Activated naive CD8-positive, alpha-beta T cell treated with anti-CD3 and anti-CD28 coated beads, Interleukin-2, amount 50 U/mL, for 16 hours (primary cell): ENCODE data around the gene SMAD3.

Experiments used
- DNase-seq: peaks from one replicate; pipeline ENCODE4 v3.0.0-alpha.2; 2020; ENCODE audit warnings: low read depth, low spot score

The SMAD3 gene

DNA sequence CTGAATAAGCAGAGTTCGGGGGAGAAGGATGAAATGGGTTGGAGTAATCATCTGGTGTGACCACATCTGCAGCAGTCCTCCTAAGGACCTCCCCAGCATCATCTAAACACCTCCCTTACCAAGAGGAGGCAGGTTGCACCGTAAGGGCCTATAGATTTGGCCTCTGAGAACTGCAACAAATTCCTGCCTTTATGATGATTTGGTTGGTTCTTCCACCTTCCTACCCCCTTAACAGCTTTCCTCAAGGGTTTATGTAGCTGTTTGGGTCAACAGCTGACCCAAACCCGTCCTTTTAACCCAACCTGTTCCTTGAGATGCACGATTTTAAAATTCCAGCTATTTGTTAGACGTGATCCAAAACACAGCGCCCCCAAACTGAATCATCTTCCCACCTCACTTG is 130.8 kb downstream of the SMAD3 start:
- DNase-seq, result no peak

DNA sequence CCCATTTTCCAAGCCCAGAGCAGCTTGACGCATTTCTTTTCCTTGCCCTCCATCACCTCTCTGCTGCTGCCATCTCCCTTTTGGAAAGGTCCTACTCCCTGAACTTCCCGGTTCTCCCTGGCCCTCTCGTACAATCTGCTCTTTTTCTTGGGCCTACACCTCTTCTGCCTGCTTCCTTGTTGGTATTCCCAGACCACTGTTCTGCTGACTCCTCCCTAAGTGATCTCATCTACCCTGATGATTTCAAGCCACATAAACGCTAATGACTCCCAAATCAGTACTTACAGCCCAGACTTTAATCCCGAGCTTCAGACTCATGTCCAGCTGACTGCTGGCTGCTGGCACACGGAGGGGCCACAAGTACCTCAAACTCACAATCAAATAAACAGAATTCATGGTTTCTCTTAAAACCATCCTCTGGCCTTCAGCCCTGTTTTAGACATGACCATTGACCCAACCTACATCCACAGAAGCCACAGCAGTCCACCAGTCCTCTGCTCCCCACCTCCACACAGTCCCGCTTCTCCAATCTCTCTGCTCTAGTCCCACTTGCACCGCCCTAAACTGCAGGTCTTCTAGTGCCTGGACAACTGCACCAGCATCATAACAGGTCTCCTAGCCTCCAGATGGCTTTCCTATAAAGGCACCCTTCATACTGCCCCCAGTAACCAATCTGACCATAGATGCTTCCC is 131.4 kb downstream of the SMAD3 start:
- no peak for DNase-seq

DNA sequence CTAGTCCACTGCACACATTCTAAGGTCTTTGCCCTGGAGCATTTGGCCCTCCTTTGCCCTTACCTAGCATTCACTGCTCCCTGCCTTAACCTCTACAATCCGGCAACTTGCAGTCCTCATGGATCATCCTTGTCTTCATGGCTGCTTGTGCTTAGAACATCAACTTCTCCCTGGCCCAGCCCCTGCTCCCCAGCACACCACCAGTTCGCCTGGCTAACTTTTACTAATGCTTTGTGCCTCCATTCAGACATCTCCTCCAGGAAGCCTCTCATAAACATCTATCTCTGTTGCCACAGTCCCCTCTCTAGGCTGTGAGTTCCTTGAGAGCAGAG is 131.9 kb downstream of the SMAD3 start:
- DNase-seq, result no peak

DNA sequence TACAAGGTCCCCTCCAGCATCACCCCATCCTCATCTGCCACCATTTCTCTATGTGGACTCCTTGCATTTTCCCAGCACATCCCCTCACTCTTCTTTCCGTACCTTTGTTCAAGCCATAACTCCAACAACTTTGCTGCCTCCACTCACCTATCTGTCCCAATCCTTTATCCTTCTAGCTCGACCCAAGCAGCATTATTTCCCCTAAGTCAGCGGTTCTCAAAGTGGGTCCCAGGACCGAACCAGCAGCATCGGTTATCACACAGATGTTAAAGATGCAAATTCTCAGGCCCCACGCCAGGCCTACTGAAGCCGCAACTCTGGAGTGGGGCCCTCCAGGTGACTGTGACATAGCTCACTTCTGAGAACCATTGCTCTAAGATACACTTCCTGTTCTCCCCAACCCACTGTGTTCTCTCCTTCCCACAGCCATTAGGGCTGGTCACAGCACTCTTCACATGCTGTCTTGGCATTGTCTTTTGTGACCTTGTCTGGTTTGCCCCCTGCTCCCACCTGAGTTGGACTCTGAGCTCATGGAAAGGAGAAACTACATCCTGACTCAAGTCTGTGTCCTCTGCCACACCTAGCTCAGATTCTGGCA is 132.9 kb downstream of the SMAD3 start:
- no peak for DNase-seq

DNA sequence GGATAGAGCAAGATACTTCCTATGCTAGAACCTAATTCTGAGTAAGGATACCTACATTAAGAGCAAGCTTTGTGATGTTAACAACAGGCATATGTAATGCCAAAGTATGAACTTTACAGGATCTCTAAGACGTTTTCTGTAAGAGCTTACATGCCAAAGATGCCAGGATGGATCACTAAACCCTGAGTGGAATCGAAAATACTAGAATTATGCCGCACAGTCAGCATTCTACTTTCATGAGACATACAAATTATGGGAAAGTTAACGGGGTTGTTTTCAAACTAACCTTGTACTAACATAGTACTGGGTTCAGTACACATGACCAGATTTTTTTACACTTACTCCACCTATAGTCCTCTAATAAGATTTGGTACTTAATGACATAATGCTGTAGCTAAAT is 134.0 kb downstream of the SMAD3 start:
- no peak for DNase-seq

DNA sequence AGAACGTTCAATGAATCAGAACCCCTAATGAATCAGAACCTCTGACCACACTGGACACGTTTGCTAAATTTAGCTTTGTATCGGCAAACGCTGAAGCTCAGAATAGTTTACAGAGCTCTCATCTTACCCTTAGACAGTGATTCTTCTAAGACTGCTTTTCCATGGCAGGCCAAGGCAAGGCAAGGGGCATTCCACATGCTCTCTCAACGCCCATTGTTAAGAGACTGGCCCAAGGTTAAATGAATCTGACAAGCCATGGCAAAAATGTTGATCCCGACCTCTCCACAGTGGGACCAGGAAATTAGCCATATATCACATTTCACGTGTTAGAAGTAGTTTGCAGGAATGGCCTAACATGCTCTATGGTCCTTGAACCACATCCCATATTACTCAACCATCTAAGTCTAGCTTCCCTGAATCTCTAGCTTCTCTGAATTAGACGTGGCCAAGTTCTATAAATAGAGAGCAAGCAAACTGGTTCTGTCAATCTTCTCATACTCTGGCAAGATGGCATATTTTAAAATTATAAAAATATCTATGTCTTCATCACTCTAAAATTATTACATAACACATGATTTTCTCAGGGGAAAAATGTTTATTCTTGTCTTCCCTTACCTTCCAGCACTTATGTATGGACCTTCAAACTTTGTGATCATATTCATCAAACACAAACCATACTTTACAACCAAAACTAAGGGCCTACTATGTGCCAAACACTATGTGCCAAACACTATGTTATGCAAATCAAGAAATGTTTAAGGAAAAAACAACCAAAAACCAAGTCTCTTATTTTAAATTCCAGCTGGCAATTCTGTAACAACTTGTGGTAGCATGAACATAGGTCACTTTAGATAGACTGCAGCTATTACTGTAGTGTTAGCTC is 134.7 kb downstream of the SMAD3 start:
- no peak for DNase-seq

DNA sequence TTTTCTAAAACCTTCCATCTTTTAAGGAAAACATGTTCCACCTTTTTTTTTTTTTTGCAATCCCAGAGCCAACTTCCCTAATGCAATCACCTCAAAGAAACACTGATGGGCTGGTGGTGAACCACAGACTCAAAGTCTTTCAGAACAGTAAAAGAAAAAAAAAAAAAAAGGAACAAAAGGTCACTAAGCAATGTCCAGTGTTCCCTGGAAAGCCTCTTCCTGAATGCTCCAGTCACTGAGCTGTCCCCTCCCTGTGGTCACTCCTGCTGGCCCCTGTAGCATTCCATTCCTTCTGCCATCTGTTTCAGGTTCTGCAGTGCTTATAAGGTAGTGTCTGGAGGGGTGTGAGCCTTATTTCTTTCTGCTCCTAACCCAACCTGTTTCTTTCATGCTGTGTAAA is 135.7 kb downstream of the SMAD3 start:
- DNase-seq, result no peak

DNA sequence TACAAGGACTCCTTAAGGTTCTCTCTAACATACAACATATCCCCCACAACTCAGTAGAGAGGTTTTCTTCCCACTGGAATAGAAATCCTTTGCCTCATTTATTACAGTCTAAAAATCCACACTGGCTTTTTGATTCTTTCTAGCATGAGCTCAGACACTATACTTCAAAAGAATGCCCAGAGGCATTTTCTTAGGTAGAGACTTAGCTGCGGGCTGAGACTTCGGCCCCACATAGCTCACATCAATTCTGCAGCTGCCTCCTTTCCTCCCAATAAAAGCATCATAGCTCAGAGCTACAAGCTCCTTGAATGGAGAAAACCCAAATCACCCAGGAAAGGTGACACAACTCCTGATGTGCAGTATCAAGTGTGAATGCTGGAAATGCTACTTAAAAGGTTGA is 136.7 kb downstream of the SMAD3 start:
- DNase-seq, result no peak

DNA sequence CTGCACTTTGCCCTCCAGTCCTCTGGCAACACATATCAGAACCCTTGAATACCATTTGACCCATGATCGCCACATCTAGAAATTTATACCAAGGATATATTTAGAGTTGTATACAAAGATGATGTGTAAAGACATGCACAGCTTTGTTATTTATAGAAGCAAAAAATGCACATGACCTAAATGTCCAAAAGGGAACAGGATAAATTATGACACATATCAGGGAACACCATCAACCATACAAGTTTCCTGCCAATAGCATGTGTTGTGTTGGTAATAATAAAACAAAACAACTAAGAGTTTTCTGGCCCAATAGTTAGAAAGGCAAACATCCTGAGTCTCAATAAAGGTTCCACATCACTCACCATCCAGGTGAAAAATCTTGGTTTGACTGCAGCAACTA is 137.6 kb downstream of the SMAD3 start:
- no peak for DNase-seq

DNA sequence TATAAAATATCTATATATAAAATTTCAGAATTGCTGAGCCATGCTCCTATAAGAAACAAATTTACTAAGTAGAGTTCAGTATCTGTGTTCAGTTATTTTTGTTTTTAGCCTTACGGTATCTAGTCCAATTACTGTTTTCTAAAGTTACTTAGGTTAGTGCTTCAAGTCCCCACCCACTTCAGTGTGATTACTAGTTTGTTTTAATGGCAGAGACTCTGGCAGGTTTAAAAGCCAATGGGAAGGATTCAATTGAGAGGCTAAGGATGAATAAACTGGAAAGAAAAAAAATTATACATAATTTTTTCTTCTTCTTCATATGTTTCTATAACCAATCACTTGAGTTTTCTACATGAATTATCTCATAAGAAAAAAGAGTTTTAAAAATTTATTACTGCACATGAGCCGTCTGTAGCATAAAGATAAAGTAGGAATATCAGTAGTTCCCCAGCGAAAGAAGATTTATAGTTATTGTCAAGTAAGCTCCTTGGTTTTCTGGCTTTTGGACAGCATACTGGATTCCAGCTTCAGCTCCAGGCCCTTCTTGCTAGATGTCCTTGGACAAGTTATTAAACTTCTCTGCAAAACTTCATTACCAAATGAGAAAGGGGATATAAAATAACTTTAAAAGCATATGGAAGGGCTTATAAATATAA is 142.3 kb downstream of the SMAD3 start:
- no peak for DNase-seq

DNA sequence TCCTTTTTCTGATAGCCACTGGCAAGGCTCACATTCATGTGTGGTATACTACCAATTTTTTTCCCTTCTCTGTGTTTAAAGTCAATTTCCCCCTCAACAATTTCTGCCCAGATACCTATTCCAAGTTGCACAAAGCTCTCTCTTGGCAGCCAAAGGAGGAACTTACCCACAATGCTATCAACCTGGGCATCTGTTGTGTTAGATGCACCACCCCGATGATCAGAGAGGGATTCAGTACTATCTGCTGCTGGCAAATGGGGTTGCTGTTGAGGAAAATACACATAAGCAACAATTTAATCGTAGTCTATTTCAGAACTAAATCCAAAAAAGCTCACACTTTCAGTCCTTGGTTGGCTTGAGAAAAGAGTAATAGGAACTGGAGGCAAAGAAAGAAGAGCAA is 143.0 kb downstream of the SMAD3 start:
- no peak for DNase-seq

DNA sequence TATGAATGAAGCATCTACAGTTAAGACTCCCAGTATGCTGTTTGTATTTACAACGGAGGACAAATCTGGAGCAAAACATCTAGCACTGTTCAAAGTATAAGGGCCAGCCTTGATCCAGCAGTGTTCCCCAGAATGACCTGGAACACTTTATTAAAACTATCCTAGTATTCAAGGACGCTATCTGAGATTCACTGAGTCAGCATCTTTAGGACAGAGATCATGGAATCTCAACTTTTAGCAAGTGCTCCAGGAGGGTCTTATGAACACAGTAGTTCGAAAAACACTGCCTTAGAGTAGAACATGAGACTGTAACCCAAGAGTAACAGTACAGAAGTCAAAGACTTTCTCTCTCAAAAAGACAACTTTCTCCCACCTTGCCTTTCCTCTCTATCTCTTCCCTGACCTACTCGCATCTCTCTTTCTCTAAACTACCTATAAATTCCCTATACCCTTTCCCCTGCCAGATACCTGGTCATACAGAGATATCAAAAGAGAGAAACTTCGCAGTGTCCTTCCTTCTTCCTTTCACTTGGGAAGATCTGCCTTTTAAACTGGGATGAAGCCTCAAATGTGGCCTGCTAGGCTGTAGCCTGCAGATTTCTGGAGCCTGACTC is 145.3 kb downstream of the SMAD3 start:
- no peak for DNase-seq

DNA sequence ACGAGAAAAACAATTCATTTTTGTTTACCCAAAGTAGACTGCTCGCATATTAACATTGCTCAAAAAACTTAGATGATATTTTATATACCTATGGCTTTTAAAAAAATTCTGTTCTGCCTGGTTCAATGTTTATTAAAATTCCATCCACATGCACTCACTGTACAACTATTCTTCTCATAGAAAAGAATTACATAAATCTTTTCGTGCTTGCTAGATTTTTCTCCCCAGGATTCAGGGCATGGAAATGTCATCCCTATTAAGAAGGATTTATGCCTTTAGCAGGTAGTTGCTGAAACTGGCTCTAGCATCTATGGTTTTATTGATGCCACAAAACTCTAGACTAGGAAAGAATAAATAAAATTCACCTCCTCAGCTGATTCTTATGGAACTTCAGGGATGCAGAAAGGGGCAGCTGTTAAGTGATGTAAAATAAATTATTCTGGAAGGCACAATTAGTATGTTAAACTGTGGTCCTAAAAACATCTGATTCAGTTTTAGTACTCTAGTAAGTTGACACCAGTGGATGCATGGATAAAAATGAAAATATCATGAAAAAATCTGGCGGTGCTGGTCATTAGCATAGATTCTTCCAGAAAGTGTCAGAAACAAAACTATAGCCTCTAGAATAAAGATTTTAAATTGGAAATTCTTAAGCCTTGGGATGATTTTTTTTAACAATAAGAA is 147.4 kb downstream of the SMAD3 start:
- DNase-seq, result no peak

DNA sequence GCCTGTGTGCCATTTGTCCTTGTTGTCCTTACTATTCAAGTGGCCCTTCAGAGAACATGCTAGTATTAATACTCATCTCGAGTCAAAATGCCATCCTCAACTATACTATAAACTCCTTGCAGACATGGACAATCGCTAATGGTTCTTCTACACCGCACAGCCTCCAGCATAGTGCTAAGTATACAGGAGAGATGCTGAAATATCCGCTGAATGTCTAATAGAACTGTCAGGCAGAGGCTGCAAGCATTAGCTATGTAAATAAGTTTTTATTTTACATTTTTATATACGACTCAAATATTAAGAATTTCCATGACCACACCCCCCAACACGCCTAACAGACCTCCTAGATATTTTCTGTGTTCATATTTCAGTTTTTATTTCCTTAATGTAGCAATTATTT is 149.7 kb downstream of the SMAD3 start:
- no peak for DNase-seq

DNA sequence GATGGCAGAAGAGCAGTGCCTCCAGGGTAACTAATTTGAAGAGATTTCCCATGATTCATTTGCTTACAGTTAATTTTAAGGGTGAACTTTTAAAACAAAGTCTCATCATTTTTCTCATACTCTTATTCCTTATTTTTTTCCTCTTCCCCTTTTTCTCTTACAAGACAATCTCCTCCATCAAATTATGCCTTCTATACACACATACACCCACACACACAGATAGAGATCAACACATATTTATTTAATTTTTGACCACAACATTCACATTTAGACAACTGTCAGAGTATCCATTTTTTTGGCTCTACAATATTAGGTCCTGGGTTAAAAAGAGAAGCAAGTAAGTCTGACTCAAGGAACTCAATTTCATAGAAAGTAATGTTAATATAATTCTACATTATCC is 151.5 kb downstream of the SMAD3 start:
- DNase-seq, result no peak

DNA sequence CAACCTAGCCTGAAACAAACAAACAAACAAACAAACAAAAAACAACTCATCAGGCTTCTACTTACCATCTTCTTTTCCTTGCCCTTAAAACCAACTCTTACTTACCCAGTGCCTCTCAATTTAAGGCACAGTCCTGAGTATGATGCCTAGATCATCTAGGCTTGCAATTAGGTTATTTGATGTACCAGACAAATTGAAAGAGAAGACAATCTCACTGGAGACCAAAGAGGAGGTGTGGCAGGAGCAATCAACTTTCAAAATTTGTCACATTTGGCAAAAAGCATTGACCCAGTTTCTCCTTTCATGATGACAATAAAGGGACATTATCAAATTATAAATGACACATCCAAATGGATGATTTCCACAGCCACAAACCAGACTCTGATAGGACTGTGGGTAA is 153.0 kb downstream of the SMAD3 start:
- no peak for DNase-seq

DNA sequence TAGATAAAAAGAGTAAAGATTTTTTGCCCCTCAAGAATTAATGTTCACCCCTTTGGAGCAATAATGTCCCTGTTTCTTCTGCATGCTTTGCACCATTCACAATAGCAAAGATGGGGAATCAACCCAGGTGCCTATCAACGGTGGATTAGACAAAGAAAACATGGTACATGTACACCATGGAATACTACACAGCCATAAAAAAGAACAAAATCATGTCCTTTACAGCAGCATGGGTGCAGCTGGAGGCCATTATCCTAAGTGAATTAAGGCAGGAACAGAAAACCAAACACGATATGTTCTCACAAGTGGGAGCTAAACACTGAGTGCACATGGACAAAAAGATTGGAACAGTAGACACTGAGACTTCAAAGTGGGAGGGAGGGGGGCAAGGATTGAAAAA is 153.9 kb downstream of the SMAD3 start:
- DNase-seq, result no peak

DNA sequence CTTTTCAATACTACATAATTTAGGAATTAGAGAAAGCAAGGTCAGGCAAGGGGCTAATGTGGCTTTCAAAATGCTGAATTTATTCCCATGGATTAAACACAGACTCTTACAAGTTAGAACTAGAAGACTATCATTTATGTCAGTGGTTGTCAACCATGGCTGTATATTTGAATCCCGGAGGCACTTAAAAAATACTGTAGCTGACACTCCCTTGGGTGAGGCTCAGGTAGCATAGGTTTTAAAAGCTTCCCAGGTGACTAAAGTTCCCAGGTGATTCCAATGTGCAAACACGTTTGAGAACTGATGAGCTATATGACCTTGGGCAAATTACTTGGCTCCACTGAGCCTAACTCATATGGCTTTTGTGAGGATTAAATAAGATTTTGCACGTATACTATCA is 159.5 kb downstream of the SMAD3 start:
- no peak for DNase-seq

DNA sequence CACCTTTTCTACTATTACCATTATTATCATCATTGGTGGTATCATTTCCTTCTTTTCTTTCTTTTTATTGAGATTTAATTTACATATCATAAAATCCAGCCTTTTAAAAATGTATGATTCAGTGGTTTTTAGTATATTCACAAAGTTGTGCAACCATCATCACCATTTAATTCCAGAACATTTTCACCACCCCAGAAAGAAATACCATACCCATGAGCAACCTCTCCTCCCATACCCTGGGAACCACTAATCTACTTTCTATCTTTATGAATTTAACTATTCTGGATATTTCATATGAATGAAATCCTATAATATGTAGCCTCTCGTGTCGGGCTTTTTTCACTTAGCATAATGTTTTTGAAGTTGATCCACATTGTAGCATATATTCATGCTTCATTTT is 159.9 kb downstream of the SMAD3 start:
- DNase-seq, result no peak

DNA sequence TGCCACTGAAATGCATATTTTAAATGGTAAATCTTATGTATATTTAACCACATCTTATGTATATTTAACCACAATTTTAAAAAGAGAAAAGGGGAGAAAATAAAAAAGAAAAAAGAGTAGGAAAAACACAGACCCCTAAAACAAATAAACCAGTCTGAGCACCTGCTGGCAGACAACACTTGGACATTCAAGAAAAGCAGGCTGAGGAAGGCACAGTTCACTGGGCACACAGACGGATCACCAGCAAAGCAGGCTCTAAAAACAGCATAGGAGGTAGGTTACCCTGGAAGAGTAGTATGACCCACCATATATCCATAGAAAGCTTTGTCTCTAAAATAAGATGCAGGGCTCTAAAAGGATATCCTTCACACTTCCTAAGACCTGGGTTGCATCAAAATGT is 162.0 kb downstream of the SMAD3 start:
- DNase-seq, result no peak

DNA sequence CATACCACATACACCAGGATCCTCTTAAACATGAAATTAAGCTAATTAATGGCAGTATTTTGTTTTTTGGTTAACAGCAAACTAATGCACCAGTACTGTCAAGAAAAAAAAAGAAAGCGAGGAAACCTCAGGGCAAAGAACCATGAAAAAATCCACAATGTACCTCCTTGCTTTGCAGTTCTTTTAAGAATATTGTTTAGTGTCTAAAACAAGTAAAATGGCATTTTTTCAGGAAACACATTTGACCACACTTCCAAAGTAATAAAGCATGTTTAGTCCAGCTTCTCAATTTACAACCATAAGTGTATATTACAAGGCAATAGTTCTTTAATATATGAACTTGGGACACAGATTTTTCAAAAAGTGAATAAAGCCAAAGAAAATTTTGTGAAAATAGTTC is 162.4 kb downstream of the SMAD3 start:
- DNase-seq, result no peak

DNA sequence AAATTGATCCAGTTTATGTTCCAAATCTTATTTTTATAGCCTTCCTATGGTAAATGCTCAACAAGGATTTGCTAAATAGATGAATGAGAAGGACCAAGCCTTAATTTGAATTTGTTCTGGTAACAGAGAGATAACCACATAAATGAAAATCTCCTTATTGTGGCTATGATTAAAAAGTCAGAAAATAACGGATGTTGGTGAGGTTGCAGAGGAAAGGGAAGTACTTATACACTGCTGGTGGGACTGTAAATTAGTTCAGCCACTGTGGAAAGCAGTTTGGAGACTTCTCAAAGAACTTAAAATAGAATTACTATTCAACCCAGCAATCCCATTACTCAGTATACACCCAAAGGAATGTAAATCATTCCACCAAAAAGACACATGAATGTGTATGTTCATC is 162.9 kb downstream of the SMAD3 start:
- DNase-seq, result no peak
